AG04450 (cell line): ENCODE results near the gene KIN. TPM values are rescaled to one million over a fixed set of nuclear protein-coding genes. Genes with fewer than 3 reads are reported as not detected.
"Not testable (repeated sequence)": the region's sequence is repeated elsewhere in the genome, so short reads cannot be mapped to it uniquely, and the experiment has no call there.

Experiments
- CTCF ChIA-PET: fragments of 300-600, 350-600 bp; formaldehyde crosslinking; extraction: SDS; loops from one replicate; lab custom pipeline; 2022; ENCODE audit warnings: antibody characterized with exemption, inconsistent platforms; lab: Charles Lee
- POLR2A ChIA-PET: fragments of 350-600 bp; formaldehyde crosslinking; extraction: SDS; loops from one replicate; lab custom pipeline; 2021; ENCODE audit warnings: antibody characterized with exemption, inconsistent platforms; lab: Yijun Ruan, JAX
- DNase-seq: peaks from one replicate; pipeline ENCODE4 v3.0.0-alpha.2; 2011; ENCODE audit warnings: low read depth, low spot score
- H3K27ac ChIP-seq: one replicate; pipeline ENCODE4 v1.5.1; 2012; ENCODE audit warnings: low read depth, low read length, control low read depth
- H3K27me3 ChIP-seq: one replicate; pipeline ENCODE4 v1.6.0; 2012; ENCODE audit warnings: low read length; ENCODE audit not compliant: control insufficient read depth, insufficient read depth
- H3K4me3 ChIP-seq: 2 replicates; pipeline ENCODE4 v1.5.1; 2011; ENCODE audit warnings: mild to moderate bottlenecking, low read depth, low read length, control low read depth
- H3K9me3 ChIP-seq: 2 replicates; pipeline ENCODE4 v1.5.1; 2012; ENCODE audit warnings: low read length; ENCODE audit not compliant: control insufficient read depth, insufficient read depth
- CTCF ChIP-seq: IDR thresholded peaks from 2 replicates; pipeline ENCODE4 v1.5.1; 2011; ENCODE audit warnings: low read depth, low read length, control low read depth, inconsistent platforms
- polyA plus RNA-seq: library from polyadenylated mRNA; depleted of rRNA; stranded (reverse); fragments of >200 nt; gene quantifications from 2 replicates; pipeline ENCODE4 v1.2.3, GENCODE V29; 2011

KIN gene
- polyA plus RNA-seq, 1 experiment: 16.0 TPM

DNA sequence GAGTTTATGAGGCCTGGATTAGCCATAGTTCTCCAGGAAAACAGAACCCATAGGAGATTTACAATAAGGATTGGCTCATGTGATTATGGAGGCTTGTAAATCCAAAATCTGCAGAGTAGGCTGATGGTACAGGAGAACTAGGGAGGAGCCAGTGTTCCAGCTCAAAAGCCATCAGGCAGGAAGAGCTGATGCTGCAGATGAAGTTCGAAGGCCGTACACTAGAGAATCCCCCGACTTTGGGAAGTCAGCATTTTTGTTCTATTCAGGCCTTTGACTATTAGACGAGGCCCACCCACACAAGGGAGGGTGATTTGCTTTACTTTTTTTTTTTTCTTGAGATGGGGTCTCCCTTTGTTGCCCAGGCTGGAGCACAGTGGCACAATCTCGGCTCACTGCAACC, 37.6 kb downstream of the KIN start:
- ChIA-PET CTCF (interaction anchor here (0.7 kb wide), 1 partner anchor 42 kb away, joined by 3 read pairs; no protein-coding TSS in a partner anchor), POLR2A (interaction anchor here (0.9 kb wide), 1 partner anchor 38 kb away, joined by 4 read pairs; the partner anchor contains the start of genes ATP5F1C and KIN)
- Histone ChIP-seq H3K27me3 (no peaks in the 10 kb centered on the region), H3K27ac (no peak overlapping the region), H3K9me3 (no peaks in the 10 kb centered on the region), H3K4me3 (no peak overlapping the region)
- DNase-seq: no peak
- no peak for TF ChIP-seq CTCF

- DNase-seq, H3K4me3 ChIP-seq, H3K27ac ChIP-seq, H3K27me3 ChIP-seq, H3K9me3 ChIP-seq, POLR2A ChIA-PET, CTCF ChIA-PET: not testable (repeated sequence)
Measured at GRCh38 chr10:7748637-7749036, 39.2 kb downstream of the KIN start.

GRCh38 chr10:7744307-7744706, 43.5 kb downstream of the KIN start:
- DNase-seq: no peak
- no peaks in the 10 kb centered on the region for H3K9me3 ChIP-seq
- no peak overlapping the region for H3K27ac ChIP-seq
- no peak overlapping the region for H3K4me3 ChIP-seq
- ChIA-PET CTCF (no interaction called here), POLR2A (no interaction called here)
- TF ChIP-seq CTCF: no peak
- H3K27me3 ChIP-seq: no peaks in the 10 kb centered on the region

DNA sequence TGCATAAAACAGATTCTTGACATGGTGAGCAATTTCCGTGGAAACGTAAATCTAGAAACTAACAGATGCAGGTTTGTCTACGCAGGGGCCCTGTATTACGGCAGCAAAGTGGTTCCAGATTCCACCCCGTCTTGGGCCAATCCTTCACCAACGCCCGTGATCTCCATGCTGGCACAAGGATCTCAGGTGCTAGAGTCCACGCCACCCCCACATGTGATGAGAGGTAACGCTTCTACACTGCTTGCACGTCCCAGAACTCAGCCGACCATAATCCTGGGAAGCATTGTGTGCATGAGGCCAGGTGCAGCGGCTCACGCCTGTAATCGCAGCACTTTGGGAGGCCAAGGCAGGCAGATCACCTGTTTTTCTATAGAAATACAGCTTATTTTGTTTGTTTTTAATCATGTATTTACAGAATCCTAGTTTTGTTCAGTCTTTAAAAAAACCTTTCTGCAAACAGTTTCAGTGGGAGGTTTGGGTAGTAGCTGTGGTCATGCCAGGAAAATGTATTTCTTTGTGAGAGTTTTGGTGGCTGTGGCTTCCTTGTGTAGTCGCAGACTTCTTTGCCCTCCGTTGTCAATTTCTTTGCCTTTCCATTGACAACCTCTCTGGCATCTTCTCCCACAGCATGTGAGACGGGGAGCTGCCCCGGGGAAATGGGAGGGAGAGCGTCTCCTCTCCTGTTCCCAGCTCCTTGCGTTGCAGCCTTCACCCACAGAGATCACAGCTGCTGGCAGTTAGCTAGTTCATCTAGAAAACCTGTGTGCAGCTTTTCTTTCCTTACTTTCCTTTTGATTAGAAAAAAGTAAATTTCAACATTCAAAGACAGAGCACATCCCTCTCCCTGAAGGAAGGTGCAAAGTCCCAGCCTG, 49.0 kb downstream of the KIN start:
- no peak for TF ChIP-seq CTCF
- no peak overlapping the region for H3K27ac ChIP-seq
- ChIA-PET CTCF (interaction anchor here (1.4 to 1.5 kb wide), 2 partner anchors 52 to 213 kb away, joined by 3 to 4 read pairs; no protein-coding TSS in a partner anchor), POLR2A (no interaction called here)
- H3K4me3 ChIP-seq: no peak overlapping the region
- no peaks in the 10 kb centered on the region; the same call in 1 of the 2 replicates for H3K9me3 ChIP-seq
- DNase-seq: no peak
- H3K27me3 ChIP-seq: no peaks in the 10 kb centered on the region

DNA sequence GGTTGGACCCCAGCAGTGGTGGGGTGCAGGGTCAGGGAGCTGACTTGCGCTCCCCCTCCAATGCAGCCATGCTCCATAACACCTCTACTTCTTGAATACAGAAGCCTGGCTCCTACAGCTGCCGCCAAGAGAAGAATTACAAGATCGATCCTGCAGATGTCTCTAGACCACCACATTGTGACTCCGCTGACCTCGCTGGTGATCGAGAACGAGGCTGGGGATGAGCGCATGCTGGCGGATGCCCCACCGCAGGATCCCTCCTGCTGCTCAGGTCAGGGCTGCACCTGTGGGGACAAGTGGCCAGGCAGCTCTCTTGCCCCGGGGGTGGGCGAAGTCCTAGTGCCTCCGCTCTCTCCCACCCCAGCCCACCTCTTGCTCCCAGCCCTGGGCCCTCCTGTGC, 53.0 kb downstream of the KIN start:
- no peak for DNase-seq
- H3K4me3 ChIP-seq: no peak overlapping the region
- ChIA-PET CTCF (interaction anchor here (1.0 to 1.3 kb wide), 2 partner anchors 48 to 209 kb away, joined by 3 to 4 read pairs; no protein-coding TSS in a partner anchor), POLR2A (interaction anchor here (0.6 kb wide), 1 partner anchor 1519 kb away, joined by 3 read pairs; no protein-coding TSS in a partner anchor)
- no peak overlapping the region for H3K27ac ChIP-seq
- H3K9me3 ChIP-seq: no peaks in the 10 kb centered on the region; the same call in 1 of the 2 replicates
- TF ChIP-seq CTCF: no peak
- no peaks in the 10 kb centered on the region for H3K27me3 ChIP-seq
